ENCODE results near the gene RPS18.

DNA sequence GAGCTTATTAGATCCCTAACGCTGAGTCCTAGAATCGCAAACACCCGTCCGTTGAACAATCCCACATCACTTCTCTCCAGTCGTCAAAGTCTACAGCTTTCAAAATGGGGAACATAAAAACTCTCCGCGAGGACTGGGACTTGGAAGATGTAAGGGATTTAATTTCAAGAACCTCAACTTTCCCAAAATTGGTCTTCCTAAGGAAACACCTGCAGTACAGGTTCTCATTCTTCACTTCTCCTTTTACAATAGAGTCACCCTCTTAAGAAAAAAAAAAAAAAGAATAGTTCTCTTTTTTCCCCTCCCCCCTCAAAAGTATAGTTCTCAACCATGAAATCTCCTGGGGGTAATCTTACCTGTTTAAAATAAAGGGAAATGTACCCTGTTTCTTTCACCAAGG, 52.2 kb downstream of the RPS18 start:
- TF ChIP-seq OSR1 (CRISPR knock-in tag; IDR thresholded peaks at IDR 0.05) (no peak), ZC3H10 (CRISPR knock-in tag; IDR thresholded peaks at IDR 0.05) (no peak), ZFP3 (CRISPR knock-in tag; IDR thresholded peaks at IDR 0.05) (no peak), RARB (CRISPR knock-in tag; IDR thresholded peaks at IDR 0.05) (no peak), TCF4 (CRISPR knock-in tag; IDR thresholded peaks at IDR 0.05; ENCODE audit: borderline replicate concordance) (no peak), ESRRG (CRISPR knock-in tag; IDR thresholded peaks at IDR 0.05) (no peak), ZNF565 (CRISPR knock-in tag; conservative IDR thresholded peaks at IDR 0.05; ENCODE audit: low read depth) (no peak), ZFP30 (CRISPR knock-in tag; IDR thresholded peaks at IDR 0.05) (no peak), BACH2 (CRISPR knock-in tag; IDR thresholded peaks at IDR 0.05; ENCODE audit: borderline replicate concordance) (no peak)
- TF ChIP-seq, protein P1, sequence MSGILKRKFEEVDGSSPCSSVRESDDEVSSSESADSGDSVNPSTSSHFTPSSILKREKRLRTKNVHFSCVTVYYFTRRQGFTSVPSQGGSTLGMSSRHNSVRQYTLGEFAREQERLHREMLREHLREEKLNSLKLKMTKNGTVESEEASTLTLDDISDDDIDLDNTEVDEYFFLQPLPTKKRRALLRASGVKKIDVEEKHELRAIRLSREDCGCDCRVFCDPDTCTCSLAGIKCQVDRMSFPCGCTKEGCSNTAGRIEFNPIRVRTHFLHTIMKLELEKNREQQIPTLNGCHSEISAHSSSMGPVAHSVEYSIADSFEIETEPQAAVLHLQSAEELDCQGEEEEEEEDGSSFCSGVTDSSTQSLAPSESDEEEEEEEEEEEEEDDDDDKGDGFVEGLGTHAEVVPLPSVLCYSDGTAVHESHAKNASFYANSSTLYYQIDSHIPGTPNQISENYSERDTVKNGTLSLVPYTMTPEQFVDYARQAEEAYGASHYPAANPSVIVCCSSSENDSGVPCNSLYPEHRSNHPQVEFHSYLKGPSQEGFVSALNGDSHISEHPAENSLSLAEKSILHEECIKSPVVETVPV (CRISPR knock-in tag; IDR thresholded peaks at IDR 0.05), result no peak
